ENCODE measurements around the gene PTPRN2. TPM values are rescaled to one million over a fixed set of nuclear protein-coding genes. Genes with fewer than 3 reads are reported as not detected.
"Not testable (repeated sequence)": the region's sequence is repeated elsewhere in the genome, so short reads cannot be mapped to it uniquely, and the experiment has no call there.

PTPRN2 gene
- total and polyA plus RNA-seq, 9 of the 15 experiments (the other 6 are each of a cell fraction or from before 2014, with no cell fraction given) = not detected

GRCh38 chr7:157593541-157593940 lies 994.1 kb downstream of the PTPRN2 start:
- H2AFZ ChIP-seq (ENCODE audit: low read depth, low read length) = no peak overlapping the region
- no peak overlapping the region for H3K9ac ChIP-seq (ENCODE audit: insufficient read depth in 1 of 2, low read depth in 2 of 2, low read length in 2 of 2)
- in situ Hi-C loops (cut with MboI) (no loop called here), intact Hi-C loops (cut with micrococcal nuclease) (no loop called here)
- no TSS peak for BruUV-seq (replicated peaks)
- H3K9me3 ChIP-seq (replicated peaks; ENCODE audit: control insufficient read depth, insufficient read depth, low read depth, low read length) = no peaks in the 10 kb centered on the region
- 0 out of 2 replicates have a peak, but pooled peaks cover 11% of the 10 kb centered on the region for H4K20me1 ChIP-seq (replicated peaks; ENCODE audit: control insufficient read depth, insufficient read depth, low read length)
- 1% methylated on average over 14 of the region's 14 CpGs for WGBS (ENCODE audit: insufficient coverage, low coverage, missing lambda C conversion rate)
- H3K4me2 ChIP-seq (ENCODE audit: insufficient read depth, low read length) = no peak overlapping the region
- H3K4me3 ChIP-seq = no peak overlapping the region
- H3K9me1 ChIP-seq (ENCODE audit: control insufficient read depth, insufficient read depth, low read length) = no peaks in the 10 kb centered on the region
- ATAC-seq = no peak
- ChIA-PET POLR2A (no interaction called here), CTCF (ENCODE audit: low intra/inter-chr PET ratio) (no interaction called here)
- H3K27me3 ChIP-seq (ENCODE audit: control insufficient read depth in 2 of 2, insufficient read depth in 2 of 2, low read length in 2 of 2) = peaks cover 65 to 87% of the 10 kb centered on the region in 2 experiments
- DNase-seq (ENCODE audit: extremely low read depth in 1 of 4, low spot score in 3 of 4) = no peak
- TF ChIP-seq BCL6 (CRISPR knock-in tag; IDR thresholded peaks at IDR 0.05) (no peak), ZNF311 (CRISPR knock-in tag; IDR thresholded peaks at IDR 0.05) (no peak), POLR3G (IDR thresholded peaks at IDR 0.05; ENCODE audit: extremely low read depth, insufficient read length, insufficient replicate concordance) (no peak), ZZZ3 (IDR thresholded peaks at IDR 0.05) (no peak), BRCA1 (IDR thresholded peaks at IDR 0.05) (no peak), BRCA1 (CRISPR knock-in tag; IDR thresholded peaks at IDR 0.05) (no peak), PHB2 (IDR thresholded peaks at IDR 0.05; ENCODE audit: low read depth) (no peak), RBM15 (IDR thresholded peaks at IDR 0.05; ENCODE audit: insufficient read depth, low read length) (no peak), ZNF212 (CRISPR knock-in tag; IDR thresholded peaks at IDR 0.05) (no peak)
- H3K4me1 ChIP-seq (replicated peaks in 1 of 2; ENCODE audit: control insufficient read depth in 2 of 2, insufficient read depth in 2 of 2, low read length in 2 of 2) = peaks cover 0 to 5% of the 10 kb centered on the region in 2 experiments; a peak in 1 of 5 replicates
- no peaks in the 10 kb centered on the region for H3K79me2 ChIP-seq (ENCODE audit: control insufficient read depth, insufficient read depth, low read length)
- H3K27ac ChIP-seq (ENCODE audit: extremely low read depth, low read depth, low read length) = no peak overlapping the region
- no peak for FAIRE-seq
- no peaks in the 10 kb centered on the region for H3K36me3 ChIP-seq (ENCODE audit: control insufficient read depth, insufficient read depth, low read length)

- H3K79me2 ChIP-seq (ENCODE audit: control insufficient read depth, insufficient read depth, low read length); FAIRE-seq; H3K4me1 ChIP-seq (replicated peaks in 1 of 2; ENCODE audit: control insufficient read depth in 2 of 2, insufficient read depth in 2 of 2, low read length in 2 of 2); POLR2A ChIA-PET; H2AFZ ChIP-seq (ENCODE audit: low read depth, low read length); H3K9ac ChIP-seq (ENCODE audit: insufficient read depth in 1 of 2, low read depth in 2 of 2, low read length in 2 of 2); H3K36me3 ChIP-seq (ENCODE audit: control insufficient read depth, insufficient read depth, low read length); H3K4me3 ChIP-seq; ATAC-seq; H3K27ac ChIP-seq (ENCODE audit: extremely low read depth, low read depth, low read length); H3K4me2 ChIP-seq (ENCODE audit: insufficient read depth, low read length); DNase-seq (ENCODE audit: extremely low read depth in 1 of 4, low spot score in 3 of 4); CTCF ChIA-PET (ENCODE audit: low intra/inter-chr PET ratio); in situ Hi-C loops (cut with MboI); intact Hi-C loops (cut with micrococcal nuclease); BruUV-seq (replicated peaks); H3K9me1 ChIP-seq (ENCODE audit: control insufficient read depth, insufficient read depth, low read length); H3K9me3 ChIP-seq (replicated peaks; ENCODE audit: control insufficient read depth, insufficient read depth, low read depth, low read length): not testable (repeated sequence)
- Histone ChIP-seq H3K27me3 (ENCODE audit: control insufficient read depth in 2 of 2, insufficient read depth in 2 of 2, low read length in 2 of 2) (peaks cover 66 to 87% of the 10 kb centered on the region in 2 experiments), H4K20me1 (replicated peaks; ENCODE audit: control insufficient read depth, insufficient read depth, low read length) (0 out of 2 replicates have a peak, but pooled peaks cover 11% of the 10 kb centered on the region)
- WGBS (ENCODE audit: insufficient coverage, low coverage, missing lambda C conversion rate) = 3% methylated on average over 31 of the region's 31 CpGs
Measured at GRCh38 chr7:157592636-157593320, 994.8 kb downstream of the PTPRN2 start.
